Eye (tissue), 1 donor: ENCODE measurements around the gene KNSTRN.

ENCODE experiments used
- DNase-seq: peaks from one replicate; pipeline ENCODE4 v3.0.0-alpha.2; 2015

The KNSTRN gene

GRCh38 chr15:40345867-40346578 lies 36.5 kb upstream of the KNSTRN start:
- no peak for DNase-seq

- DNase-seq, result no peak
Observed at GRCh38 chr15:40346579-40347558, 35.7 kb upstream of the KNSTRN start.

- DNase-seq, result no peak
Observed at GRCh38 chr15:40347559-40348473, 34.7 kb upstream of the KNSTRN start.

- DNase-seq, result no peak
Observed at GRCh38 chr15:40348474-40348870, 34.0 kb upstream of the KNSTRN start.

GRCh38 chr15:40349163-40349562 lies 33.4 kb upstream of the KNSTRN start:
- DNase-seq, result no peak

GRCh38 chr15:40352281-40352901 lies 30.1 kb upstream of the KNSTRN start:
- DNase-seq, result no peak

GRCh38 chr15:40353697-40354096 lies 28.8 kb upstream of the KNSTRN start:
- DNase-seq, result no peak

- peak; percentile 74 for DNase-seq
Observed at GRCh38 chr15:40354408-40355171, 27.9 kb upstream of the KNSTRN start.

GRCh38 chr15:40355976-40356585 lies 26.4 kb upstream of the KNSTRN start:
- DNase-seq, result no peak

GRCh38 chr15:40357246-40357645 lies 25.3 kb upstream of the KNSTRN start:
- DNase-seq, result no peak

GRCh38 chr15:40357723-40358470 lies 24.6 kb upstream of the KNSTRN start, which contains the start of gene DISP2:
Gene DISP2, plus strand, starts transcription at chr15:40358219. Its CDS starts 103 bp downstream, at chr15:40358322.
- DNase-seq, result peak; percentile 95

- no peak for DNase-seq
Observed at GRCh38 chr15:40358471-40359353, 23.8 kb upstream of the KNSTRN start.

GRCh38 chr15:40360015-40360414 lies 22.5 kb upstream of the KNSTRN start:
- DNase-seq, result no peak

GRCh38 chr15:40361640-40362039 lies 20.9 kb upstream of the KNSTRN start:
- DNase-seq, result no peak

GRCh38 chr15:40363611-40364010 lies 18.9 kb upstream of the KNSTRN start:
- DNase-seq, result no peak

GRCh38 chr15:40364251-40364650 lies 18.3 kb upstream of the KNSTRN start:
- no peak for DNase-seq

- DNase-seq, result no peak
Observed at GRCh38 chr15:40365016-40365415, 17.5 kb upstream of the KNSTRN start.

- no peak for DNase-seq
Observed at GRCh38 chr15:40365624-40366456, 16.7 kb upstream of the KNSTRN start.
